ENCODE results near the gene RAD17.
A peak's percentile ranks its signal among the peaks of the same experiment; 100 is the strongest.
"Not testable (repeated sequence)": the region's sequence is repeated elsewhere in the genome, so short reads cannot be mapped to it uniquely, and the experiment has no call there.

Gene RAD17

DNA sequence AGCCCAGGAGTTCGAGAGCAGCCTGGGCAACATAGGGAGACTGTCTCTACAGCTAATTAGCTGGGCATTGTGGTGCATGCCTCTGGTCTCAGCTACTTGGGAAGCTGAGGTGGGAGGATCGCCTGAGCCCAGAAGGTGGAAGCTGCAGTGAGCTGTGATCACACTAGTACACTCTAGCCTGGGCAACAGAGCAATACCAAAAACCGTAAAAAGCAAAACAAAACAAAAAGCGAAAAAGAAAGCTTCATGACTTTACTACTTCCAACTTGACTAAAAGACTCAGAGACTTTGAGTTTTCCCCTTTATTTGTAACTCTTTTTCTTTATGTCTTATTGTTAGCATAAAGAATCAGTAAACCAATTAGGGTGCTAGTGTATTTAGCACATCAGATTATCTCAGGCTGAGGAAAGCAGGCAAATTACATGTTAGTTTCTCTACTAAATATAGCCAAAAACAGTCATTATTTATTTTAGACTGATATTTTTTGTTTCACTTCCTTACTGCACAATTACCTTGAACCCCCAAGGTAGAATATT lies 5.4 kb downstream of the RAD17 start:
- DNase-seq (ENCODE audit: low spot score): peak; percentile 60

- DNase-seq (ENCODE audit: low spot score): no peak
These were observed 8.8 kb downstream of the RAD17 start for GRCh38 chr5:69378376-69378775.

DNA sequence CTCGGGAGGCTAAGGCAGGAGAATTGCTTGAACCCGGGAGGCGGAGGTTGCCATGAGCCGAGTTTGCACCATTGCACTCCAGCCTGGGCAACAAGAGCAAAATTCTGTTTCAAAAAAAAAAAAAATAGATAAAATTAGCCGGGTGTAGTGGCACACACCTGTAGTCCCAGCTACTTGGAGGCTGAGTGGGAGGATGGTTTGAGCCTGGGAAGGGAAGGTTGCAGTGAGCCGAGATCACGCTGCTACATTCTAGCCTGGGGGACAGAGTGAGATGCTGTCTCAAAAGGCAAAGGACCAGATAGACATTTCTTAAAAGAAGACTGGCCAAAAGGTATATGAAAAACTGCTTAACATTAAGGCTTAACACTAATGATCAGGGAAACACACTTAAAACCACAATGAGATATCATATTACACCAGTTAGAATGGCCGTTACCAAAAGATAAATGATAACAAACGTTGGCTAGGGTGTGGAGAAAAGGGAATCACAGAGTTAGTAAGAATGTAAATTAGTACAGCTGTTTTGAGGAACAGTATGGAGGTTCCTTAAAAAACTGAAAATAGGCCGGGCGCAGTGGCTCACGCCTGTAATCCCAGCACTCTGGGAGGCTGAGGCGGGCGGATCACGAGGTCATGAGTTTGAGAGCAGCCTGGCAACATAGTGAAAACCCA lies 35.2 kb downstream of the RAD17 start:
- no peak for DNase-seq (ENCODE audit: low spot score)

DNA sequence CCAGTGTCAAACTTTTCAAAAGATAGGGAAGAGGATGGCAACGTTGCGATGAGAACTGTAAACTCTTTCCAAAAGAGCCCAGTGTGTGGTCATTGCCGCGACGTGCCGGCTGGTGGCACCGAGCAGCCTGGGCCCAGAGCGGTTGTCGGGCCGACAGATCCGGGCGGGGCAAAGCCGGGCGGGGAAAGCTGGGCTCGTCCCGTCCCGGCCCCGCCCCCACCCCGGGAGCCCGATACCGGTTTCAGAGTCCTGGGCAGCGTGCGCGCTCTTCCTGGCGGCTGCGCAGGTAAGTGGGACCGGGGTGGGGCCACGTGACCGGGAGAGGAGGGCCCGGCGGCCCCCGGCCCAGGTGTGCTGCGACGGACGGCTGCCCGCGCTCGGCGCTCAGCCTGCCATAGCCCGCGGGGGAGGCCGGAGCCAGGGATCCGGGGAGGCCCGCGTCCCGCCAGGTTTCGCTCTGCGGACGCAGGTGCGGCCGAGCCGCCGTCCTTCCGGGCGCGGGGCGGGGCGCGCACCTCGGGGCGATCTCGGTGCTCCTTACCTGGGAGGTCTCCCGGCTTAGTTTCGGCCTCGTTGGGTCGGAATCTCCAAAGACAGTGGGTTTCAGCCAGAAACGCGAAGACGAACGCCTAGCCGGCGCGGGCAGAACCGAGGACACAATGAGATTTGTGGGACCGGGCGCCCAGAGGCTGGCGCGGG lies 45.4 kb downstream of the RAD17 start, which contains the start of gene MARVELD2:
TSS of gene MARVELD2 (plus strand) at position 232 of the 699 bp plus-strand sequence. CDS start 4,270 bp downstream, outside the sequence.
- peak; percentile 69 for DNase-seq (ENCODE audit: low spot score)

DNA sequence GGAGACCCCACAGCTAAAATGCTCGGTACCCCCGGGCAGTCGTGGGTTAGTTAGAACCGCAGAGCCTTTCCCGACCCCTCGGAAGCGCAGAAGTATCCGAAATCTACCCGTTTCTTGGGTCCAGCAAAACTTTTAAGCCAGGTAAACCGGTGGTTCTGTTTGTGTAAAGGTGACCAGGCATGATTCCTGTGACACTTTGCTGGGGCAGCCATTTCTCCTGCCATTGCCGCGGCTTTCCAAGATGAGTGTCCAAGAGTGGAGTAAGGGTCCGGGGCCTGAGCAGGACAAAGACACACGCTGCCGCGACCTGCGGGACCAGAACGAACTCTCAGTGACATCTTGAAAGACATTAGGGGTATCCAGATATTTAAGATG lies 46.0 kb downstream of the RAD17 start:
- DNase-seq (ENCODE audit: low spot score): no peak

GRCh38 chr5:69416180-69416579 lies 46.6 kb downstream of the RAD17 start:
- DNase-seq (ENCODE audit: low spot score): no peak

- DNase-seq (ENCODE audit: low spot score): no peak
These were observed 47.1 kb downstream of the RAD17 start for GRCh38 chr5:69416699-69417098.

DNA sequence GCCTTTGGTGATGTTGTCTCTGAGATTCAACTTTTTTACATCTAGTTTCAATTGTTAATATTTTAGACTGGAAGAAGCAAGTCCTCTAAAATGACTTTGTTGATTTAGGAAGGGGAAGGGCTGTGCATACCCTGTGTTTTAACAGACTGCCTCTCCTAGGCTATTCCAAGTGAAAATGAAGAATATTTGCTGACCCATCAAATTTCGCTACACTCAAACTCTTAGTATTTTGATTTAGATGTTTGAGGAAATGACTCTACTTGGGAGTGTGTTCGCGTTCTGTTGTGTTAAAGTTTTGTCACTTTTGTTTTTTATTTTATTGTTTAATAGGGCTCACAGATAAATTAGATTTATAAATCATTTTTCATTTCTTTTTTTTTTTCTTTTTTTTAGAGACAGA lies 48.9 kb downstream of the RAD17 start:
- DNase-seq (ENCODE audit: low spot score): no peak

DNA sequence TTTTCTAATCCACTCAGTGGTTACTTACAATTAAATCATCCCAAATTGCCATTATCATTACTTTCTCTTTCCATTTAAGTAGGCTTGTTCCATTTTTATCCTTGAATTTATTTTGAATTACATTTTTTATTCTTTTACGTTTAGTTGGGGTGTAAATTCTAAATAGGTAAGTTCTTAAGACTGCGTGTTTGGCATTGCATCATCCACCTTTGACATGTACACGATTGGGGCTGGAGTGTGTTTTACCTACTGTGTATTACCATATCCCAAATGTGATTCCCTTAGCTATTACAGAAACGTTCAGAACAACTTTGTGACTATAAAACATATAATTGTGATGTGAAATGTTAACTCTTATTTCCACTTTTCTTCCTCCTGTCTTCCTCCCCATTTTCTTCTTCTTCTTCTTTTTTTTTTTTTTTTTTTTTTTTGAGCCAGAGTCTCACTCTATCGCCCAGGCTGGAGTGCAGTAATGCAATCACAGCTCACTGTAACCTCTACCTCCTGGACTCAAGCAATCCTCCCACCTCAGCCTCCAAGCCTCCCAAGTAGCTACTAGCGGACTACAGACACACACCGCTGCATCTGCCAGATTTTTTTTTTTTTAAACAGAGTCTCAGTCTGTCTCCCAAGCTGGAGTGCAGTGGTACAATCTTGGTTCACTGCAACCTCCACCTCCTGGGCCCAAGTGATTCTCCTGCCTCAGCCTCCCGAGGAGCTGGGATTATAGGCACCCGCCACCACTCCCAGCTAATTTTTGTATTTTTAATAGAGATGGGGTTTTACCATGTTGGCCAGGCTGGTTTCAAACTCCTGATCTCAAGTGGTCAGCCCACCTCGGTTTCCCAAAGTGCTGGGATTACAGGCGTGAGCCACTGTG lies 62.0 kb downstream of the RAD17 start:
- DNase-seq (ENCODE audit: low spot score): no peak

DNA sequence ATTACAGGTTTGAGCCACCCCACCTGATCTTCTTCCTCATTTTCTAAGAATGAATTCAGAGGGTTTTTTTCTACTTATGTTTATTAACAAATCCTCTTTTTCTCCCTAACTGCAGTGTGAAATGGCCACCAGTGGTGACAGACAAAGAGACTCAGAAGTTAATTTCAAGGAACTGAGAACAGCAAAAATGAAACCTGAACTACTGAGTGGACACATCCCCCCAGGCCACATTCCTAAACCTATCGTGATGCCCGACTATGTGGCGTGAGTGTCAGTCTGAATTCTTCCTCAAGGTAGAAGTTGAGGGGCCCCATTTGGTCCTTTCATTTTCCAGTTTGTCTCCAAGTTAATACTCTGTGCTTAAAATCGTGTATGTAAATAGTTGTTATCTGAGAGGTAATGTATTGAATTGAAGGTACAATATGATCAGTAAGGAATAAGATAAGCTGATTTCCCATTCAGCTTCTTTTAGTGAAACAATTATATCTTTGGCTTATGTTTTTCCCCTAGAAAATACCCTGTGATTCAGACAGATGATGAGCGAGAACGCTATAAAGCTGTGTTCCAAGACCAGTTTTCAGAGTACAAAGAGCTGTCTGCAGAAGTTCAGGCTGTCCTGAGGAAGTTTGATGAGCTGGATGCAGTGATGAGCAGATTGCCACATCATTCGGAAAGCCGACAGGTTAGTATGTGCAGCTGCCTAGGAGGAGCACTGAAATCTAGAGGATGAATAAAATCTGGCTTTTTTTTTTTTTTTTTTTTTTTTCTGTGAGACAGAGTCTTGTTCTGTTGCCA lies 63.0 kb downstream of the RAD17 start:
- DNase-seq (ENCODE audit: low spot score): no peak

GRCh38 chr5:69435276-69435884 lies 65.8 kb downstream of the RAD17 start:
- not testable (repeated sequence) for DNase-seq (ENCODE audit: low spot score)

DNA sequence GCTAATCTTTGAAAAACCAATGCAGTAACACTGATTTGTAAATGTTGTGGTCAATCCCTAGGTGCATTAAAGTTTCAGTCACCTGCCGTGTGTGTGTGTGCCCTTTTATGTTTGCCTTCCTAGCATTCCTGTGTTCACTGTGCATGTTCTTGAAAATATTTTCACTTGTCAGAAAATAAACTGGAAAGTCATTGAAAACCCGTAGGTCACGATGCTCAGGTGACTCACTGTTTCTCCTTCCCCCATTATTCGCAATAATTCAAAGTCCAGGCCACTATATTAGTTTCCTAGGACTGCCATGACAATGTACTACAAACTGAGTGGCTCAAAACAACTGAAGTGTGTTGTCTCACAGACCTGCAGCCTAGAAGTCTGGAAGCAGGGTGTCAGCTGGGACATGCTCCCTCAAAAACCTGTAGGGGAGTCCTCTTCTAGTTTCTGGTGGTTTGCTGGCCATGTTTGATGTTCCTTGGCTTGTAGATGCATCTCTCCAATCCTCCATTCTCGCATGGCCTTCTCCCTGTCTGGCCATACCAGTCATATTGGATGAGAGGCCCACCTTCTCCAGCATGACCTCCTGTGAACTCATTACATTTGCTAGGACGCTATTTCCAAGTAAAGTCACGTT lies 74.6 kb downstream of the RAD17 start:
- no peak for DNase-seq (ENCODE audit: low spot score)

DNA sequence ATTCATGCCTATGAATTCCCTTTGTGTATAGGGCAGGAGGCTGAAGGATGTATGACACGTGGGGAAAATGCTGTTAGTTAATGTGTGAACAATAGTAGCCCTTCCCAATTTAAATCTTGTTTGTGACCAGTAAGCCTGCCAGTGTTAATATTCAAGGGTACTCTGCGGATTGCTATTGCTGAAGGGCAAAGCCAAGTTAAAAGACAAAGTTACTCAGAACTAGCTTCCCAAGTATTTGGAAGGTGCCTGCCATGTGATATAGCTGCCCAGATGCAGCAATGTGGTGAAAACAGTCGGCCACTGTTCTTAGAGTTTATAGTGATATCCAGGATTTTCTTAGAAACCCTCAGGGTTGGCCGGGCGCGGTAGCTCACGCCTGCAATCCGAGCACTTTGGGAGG lies 79.9 kb downstream of the RAD17 start:
- no peak for DNase-seq (ENCODE audit: low spot score)

- no peak for DNase-seq (ENCODE audit: low spot score)
These were observed 80.5 kb downstream of the RAD17 start for GRCh38 chr5:69450116-69450515.

DNA sequence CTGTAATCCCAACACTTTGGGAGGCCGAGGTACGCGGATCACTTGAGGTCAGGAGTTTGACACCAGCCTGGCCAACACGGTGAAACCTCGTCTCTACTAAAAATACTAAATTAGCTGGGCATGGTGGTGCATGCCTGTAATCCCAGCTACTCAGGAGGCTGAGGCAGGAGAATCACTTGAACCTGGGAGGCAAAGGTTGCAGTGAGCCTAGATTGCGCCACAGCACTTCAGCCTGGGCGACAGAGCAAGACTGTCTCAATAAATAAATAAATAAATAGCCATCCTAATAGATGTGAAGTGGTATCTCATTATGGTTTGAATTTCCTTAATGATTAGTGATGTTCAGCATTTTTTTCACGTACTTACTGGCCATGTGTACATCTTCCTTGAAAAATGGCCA lies 80.9 kb downstream of the RAD17 start:
- DNase-seq (ENCODE audit: low spot score): not testable (repeated sequence)

GRCh38 chr5:69451941-69452647 lies 82.5 kb downstream of the RAD17 start:
- DNase-seq (ENCODE audit: low spot score): no peak

DNA sequence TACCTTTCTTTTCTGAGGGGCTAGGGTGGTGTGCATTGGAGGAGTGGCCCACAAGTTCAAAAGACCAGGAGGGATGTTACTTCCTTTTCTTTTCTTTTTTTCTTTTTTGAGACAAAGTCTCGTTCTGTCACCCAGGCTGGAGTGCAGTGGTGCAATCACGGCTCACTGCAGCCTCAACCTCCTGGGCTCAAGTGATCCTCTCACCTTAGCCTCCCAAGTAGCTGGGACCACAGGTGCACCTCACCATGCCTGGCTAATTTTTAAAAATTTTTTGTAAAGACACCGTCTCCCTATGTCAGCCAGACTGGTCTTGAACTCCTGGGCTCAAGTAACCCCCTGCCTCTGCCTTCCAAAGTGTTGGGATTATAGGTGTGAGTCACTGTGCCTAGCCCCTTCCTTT lies 83.9 kb downstream of the RAD17 start:
- not testable (repeated sequence) for DNase-seq (ENCODE audit: low spot score)

DNA sequence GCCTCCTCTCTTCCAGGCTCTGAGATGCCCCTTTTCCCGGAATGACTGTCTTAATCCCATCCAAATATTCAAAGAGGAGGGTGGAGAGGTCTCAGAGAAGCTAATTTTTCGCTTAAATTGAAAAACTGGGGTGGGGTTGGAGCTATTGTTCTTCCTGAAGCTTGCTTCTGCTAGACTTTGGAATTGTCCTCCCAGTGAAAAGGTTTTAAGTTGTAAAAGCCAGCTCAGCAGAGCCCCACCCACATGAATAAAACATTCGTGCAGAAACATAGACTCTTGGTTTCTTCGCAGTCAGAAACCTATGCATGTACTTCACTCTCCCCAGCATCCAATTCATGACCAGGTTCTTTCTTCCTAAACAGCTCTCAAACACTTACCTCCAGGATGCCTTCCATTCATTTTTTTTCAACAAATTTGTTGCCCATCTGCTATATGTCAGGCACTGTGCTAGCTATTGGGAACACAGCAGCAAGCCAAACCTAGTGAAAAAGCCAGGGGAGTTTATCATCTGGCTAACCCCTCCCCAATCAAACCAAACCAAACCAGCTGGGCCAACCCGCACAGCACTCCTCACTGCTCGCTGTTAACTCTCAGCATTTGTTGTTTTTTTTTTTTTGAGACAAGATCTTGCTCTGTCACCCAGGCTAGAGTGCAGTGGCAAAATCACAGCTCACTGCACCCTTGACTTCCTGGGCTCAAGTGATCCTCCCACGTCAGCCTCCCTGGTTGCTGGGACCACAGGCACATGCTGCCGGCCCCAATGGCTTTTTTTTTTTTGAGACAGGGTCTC lies 85.0 kb downstream of the RAD17 start:
- no peak for DNase-seq (ENCODE audit: low spot score)

DNA sequence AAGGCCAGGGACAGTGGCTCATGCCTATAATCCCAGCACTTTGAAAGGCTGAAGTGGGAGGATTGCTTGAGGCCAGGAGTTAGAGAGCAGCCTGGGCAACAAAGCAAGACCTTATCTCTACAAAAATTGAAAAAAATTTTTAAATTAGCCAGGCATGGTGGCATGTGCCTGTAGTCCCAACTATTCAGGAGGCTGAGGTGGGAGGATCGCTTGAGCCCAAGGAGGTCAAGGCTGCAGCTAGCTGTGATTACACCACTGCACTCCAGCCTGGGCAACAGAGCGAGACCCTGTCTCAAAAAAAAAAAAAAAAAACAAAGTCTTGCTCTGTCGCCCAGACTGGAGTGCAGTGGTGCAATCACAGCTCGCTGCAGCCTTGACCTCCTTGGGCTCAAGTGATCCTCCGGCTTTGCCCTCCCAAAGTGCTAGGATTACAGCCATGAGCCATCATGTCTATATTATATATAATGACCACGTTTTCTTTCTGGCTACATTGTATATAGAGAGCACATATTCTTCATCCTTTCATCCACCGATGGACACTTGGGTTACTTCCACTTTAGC lies 85.9 kb downstream of the RAD17 start:
- DNase-seq (ENCODE audit: low spot score): not testable (repeated sequence)

All from germinal center (tissue), 1 donor.